ENCODE data around the gene DIPK1C. TPM values are rescaled to one million over a fixed set of nuclear protein-coding genes. Genes with fewer than 3 reads are reported as not detected.

The DIPK1C gene
- total RNA-seq, 1 donor from 2014 or later = not detected

DNA sequence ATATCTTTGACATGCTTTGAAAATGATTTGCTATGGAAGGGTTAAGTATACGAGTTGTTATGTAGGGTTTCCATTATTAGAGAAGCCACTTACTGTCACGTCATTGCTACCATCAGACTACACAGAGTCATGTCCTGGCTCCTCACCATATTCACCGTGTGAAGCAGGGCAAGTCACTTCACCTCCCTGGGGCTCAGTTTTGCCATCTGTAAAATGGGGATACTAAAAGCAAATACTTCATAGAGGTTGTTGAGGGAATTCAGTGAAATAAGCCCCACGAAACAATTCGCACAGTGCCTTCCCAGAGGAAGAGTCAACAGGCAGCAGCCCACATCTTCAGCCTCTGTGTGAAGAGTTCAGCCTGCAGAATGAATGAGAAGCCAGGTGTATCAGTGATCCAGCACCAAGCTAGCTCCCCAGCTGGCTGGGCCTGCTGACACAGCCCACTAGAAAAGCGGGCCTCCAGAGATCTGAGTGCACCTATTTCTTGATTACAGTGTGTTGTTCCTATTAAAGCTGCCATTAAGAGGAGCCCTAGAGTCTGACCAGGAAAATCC, 3.4 kb downstream of the DIPK1C start:
- no peak for DNase-seq (ENCODE audit: low read depth in 2 of 2)

DNA sequence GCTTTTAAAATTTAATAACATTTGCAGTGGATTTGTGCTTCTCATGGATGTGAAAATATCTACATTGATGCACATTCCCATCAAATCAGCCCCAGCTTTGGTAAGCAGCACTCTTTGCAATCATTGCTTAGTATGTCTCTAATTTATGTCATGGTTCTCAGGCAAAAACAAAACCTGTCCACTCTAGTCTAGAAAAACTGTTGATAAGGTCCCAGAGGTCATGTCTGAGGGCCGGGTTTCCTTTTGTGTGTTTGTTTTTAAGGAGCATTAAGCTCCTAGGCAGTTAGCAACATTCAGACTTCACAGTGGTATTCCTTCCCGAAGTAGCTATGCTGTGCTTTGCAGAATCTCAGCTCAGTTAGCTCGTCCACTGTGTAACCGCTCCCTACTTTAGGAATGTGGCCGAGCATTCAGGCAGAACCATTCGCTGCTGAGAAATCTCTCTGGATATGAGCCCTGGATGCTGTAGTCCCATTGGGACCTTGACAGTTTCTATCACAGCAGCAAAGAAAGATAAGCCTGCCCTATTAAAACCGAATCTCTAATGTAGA, 4.0 kb downstream of the DIPK1C start:
- no peak for DNase-seq (ENCODE audit: low read depth in 2 of 2)

- no peak for DNase-seq (ENCODE audit: low read depth in 2 of 2)
Measured at GRCh38 chr18:74451148-74451547, 6.0 kb downstream of the DIPK1C start.

GRCh38 chr18:74450626-74451025, 6.5 kb downstream of the DIPK1C start:
- peak in 1 of 2 donors; percentile 24 for DNase-seq (ENCODE audit: low read depth in 2 of 2)

GRCh38 chr18:74447404-74448152, 9.5 kb downstream of the DIPK1C start:
- no peak for DNase-seq (ENCODE audit: low read depth in 2 of 2)

DNA sequence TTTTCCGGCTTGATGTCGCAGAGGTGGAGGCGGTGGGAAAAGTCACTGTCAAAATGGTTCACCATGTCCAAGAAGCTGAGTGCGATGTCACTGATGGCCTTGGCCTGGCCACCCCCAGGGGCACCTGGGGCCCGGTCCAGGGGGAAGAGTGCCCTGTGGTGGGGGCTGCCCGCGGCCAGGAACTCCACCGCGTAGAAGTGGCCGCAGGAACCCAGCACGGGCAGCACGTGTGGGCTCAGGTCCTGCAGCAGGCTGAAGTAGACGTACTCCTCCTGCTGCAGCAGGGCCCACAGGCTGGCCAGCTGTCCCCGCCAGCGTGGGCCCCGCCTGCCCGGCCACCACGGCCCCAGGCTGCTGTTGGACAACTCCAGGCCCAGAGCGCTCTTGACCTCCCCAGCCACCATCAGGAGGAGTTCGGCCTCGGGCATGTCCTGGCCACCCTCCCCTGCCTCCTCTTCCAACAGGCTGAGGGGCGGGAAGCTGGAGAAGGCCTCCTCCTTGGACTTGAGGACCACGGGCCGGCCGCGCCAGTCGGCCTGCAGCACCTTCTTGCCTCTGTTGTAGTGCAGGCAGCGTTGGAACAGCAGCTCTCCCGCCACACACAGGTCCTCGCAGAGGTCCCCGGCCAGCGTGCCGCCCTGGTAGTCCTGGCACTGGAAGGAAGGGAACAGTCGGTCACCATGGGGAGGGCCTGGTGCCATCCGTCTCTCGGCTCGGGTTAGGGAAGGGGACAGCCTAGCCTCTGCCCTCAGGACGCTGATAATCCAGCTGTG, 10.3 kb downstream of the DIPK1C start:
- DNase-seq (ENCODE audit: low read depth in 2 of 2) = no peak

- no peak for DNase-seq (ENCODE audit: low read depth in 2 of 2)
Measured at GRCh38 chr18:74446178-74446577, 10.9 kb downstream of the DIPK1C start.

GRCh38 chr18:74445585-74445984, 11.5 kb downstream of the DIPK1C start:
- no peak for DNase-seq (ENCODE audit: low read depth in 2 of 2)

- DNase-seq (ENCODE audit: low read depth in 2 of 2) = no peak
Measured at GRCh38 chr18:74444104-74444503, 13.0 kb downstream of the DIPK1C start.

DNA sequence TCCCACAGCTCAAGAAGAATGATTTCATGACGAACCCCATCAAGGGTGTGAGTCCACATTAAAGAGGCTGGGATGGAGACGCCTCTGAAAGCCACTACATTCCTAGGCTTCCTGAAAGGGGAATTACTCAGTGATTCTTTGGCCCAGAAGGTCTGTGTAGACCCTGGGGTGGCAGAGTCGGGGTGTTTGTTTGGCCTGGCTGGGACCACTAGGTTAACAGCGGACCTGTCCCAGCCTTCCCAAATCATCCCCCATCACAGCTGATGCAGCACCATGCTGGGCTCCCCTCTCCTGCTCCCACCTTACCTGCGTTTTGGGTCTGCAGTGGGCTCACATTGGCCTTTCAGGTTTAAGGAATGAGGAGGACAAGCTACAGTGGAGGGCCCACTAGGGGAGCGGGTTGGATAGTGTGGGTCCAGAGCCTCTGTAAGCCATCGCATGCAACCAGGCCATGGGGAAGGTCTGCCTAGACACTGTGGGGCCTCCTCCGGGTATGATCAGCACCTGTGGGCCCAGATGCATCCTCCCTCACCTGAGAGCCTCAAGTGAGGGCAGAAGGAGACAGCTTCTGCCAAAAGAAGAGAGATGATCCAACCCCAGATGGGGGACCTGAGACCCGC, 16.2 kb downstream of the DIPK1C start:
- DNase-seq (ENCODE audit: low read depth in 2 of 2) = no peak

GRCh38 chr18:74438091-74438490, 19.0 kb downstream of the DIPK1C start:
- no peak for DNase-seq (ENCODE audit: low read depth in 2 of 2)

GRCh38 chr18:74436158-74436769, 20.8 kb downstream of the DIPK1C start:
- DNase-seq (ENCODE audit: low read depth in 2 of 2) = no peak

- DNase-seq (ENCODE audit: low read depth in 2 of 2) = no peak
Measured at GRCh38 chr18:74435740-74436139, 21.4 kb downstream of the DIPK1C start.

GRCh38 chr18:74434466-74434865, 22.6 kb downstream of the DIPK1C start:
- no peak for DNase-seq (ENCODE audit: low read depth in 2 of 2)

DNA sequence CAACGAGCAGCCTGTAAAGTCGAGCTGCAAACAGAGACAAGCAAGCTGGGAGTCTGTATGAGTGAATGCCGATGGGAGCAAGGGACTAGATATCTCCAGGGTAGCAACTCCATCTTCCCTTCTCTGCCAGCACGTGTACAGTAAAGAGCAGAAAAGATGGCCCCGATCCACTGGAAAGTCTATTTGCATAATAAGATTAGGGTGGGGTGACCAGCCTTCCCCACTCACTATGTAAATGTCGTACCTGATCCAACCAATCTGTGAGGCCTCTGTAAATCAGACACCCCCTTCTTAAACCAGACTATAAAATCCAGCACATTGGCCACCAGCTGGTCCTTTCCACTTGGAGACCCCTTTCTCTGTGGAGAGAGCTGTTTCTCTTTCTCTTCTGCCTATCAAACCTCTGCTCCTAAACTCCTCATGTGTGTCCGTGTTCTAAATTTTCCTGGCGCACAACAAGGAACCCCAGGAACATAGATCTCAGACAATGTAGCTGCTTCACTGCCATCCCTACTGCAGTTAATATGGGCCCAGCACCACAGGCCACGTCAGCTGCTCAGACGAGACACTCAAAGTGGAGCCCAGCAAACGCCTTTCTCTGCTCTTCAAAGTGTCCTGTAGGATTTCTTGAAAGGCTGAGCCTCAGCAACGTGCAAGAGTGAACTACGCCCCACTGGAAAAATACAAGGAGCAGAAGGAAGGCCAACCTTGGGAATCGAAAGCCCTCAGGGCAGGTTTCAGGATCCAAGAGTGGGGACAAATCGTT, 26.1 kb downstream of the DIPK1C start:
- DNase-seq (ENCODE audit: low read depth in 2 of 2) = no peak

DNA sequence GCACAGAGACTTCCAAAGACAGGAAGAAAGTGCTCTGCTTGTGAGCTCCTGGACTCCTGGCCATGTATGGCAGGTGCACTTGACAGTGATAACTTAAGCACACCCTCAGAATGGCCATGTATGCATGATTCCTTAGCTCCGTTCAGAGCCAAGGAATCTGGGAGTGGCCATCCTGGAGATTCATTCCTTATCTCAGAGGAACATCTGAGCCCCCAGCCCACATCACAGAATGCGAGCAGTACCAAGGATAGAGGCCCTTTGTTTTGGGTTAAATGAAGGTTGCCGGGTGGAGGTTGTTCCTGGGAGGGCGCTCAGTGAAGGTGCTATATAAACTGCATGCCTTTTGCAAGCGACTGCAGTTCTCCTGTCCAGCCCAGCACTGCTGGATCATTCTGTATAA, 26.9 kb downstream of the DIPK1C start:
- no peak for DNase-seq (ENCODE audit: low read depth in 2 of 2)

GRCh38 chr18:74429096-74429495, 28.0 kb downstream of the DIPK1C start:
- no peak for DNase-seq (ENCODE audit: low read depth in 2 of 2)

- DNase-seq (ENCODE audit: low read depth in 2 of 2) = no peak
Measured at GRCh38 chr18:74427442-74428112, 29.5 kb downstream of the DIPK1C start.

- DNase-seq (ENCODE audit: low read depth in 2 of 2) = no peak
Measured at GRCh38 chr18:74425876-74426275, 31.2 kb downstream of the DIPK1C start.

DNA sequence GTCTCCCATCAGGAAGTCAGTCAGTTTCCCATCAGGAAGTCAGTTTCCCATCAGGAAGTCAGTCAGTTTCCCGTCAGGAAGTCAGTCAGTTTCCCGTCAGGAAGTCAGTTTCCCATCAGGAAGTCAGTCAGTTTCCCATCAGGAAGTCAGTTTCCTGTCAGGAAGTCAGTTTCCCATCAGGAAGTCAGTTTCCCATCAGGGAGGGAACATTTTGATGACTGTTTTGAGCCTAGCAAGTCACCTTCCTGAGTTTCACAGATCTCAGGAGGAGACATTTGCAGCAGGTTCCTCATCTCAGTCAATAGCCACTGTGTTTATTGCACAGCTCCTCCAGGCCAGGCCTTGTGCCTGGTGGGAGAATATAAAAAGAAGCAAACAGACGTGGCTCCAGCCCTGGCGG, 31.9 kb downstream of the DIPK1C start:
- no peak for DNase-seq (ENCODE audit: low read depth in 2 of 2)

Measured in lung microvascular endothelial cell (primary cell).